HG02610 (cell line): ENCODE data around the gene DOP1A.
A peak's percentile ranks its signal among the peaks of the same experiment; 100 is the strongest.
"Not testable (repeated sequence)": the region's sequence is repeated elsewhere in the genome, so short reads cannot be mapped to it uniquely, and the experiment has no call there.

Experiments used
- ATAC-seq: cut with Tn5 transposase; IDR thresholded peaks from one replicate; pipeline ENCODE4 v1.9.1; 2021; ENCODE audit warnings: mild to moderate bottlenecking, moderate library complexity; ENCODE audit not compliant: unreplicated experiment

DOP1A gene

GRCh38 chr6:83152913-83153312, 85.4 kb downstream of the DOP1A start:
- ATAC-seq: no peak

- ATAC-seq: no peak
Observed at GRCh38 chr6:83153883-83154521, 86.5 kb downstream of the DOP1A start.

GRCh38 chr6:83155794-83156193, 88.3 kb downstream of the DOP1A start:
- ATAC-seq: no peak

- ATAC-seq: no peak
Observed at GRCh38 chr6:83160167-83160566, 92.7 kb downstream of the DOP1A start.

GRCh38 chr6:83167726-83168278, 100.3 kb downstream of the DOP1A start:
- no peak for ATAC-seq

- ATAC-seq: no peak
Observed at GRCh38 chr6:83168556-83168955, 101.1 kb downstream of the DOP1A start.

- no peak for ATAC-seq
Observed at GRCh38 chr6:83169106-83169505, 101.6 kb downstream of the DOP1A start.

- ATAC-seq: no peak
Observed at GRCh38 chr6:83169511-83169910, 102.0 kb downstream of the DOP1A start.

- no peak for ATAC-seq
Observed at GRCh38 chr6:83176246-83176645, 108.8 kb downstream of the DOP1A start.

- ATAC-seq: no peak
Observed at GRCh38 chr6:83180426-83180950, 113.0 kb downstream of the DOP1A start.

- no peak for ATAC-seq
Observed at GRCh38 chr6:83182114-83182513, 114.6 kb downstream of the DOP1A start.

GRCh38 chr6:83183082-83183828, 115.8 kb downstream of the DOP1A start:
- ATAC-seq: no peak

GRCh38 chr6:83185096-83185495, 117.6 kb downstream of the DOP1A start:
- ATAC-seq: no peak

- ATAC-seq: no peak
Observed at GRCh38 chr6:83188501-83188900, 121.0 kb downstream of the DOP1A start.

GRCh38 chr6:83190626-83191025, 123.2 kb downstream of the DOP1A start:
- ATAC-seq: no peak

GRCh38 chr6:83191974-83192373, 124.5 kb downstream of the DOP1A start:
- not testable (repeated sequence) for ATAC-seq

- no peak for ATAC-seq
Observed at GRCh38 chr6:83192456-83192855, 125.0 kb downstream of the DOP1A start.

GRCh38 chr6:83192871-83193746, 125.6 kb downstream of the DOP1A start, which contains the start of the genes PGM3 and RWDD2A:
TSS of gene PGM3 (minus strand) at chr6:83193265. CDS start at chr6:83191012, 2,253 bp downstream.
TSS of gene RWDD2A (plus strand) at chr6:83193357. CDS start at chr6:83194452, 1,095 bp downstream.
- ATAC-seq: peak; percentile 98

- ATAC-seq: peak; percentile 13
Observed at GRCh38 chr6:83193747-83194566, 126.5 kb downstream of the DOP1A start.
